ENCODE measurements around the gene SCAMP2.

DNA sequence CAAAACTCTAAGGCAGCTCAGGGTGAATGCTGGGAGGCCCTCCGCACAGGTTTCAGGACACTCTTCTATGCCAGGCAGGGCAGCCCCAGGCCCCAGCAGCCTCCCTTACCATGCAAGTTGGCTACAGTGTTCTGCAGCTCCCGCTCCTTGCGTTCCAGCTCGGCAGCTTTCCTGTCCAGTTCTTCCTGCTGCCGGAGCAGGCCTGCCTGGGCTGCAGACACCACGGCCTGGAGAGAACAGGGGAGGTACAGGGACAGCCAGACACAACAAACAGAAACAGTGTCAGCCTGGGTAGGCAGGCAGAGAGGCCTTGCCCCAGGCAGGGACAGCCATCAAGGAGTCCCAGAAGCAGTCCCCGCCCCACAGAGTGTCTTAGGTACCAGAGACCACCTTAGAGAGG, 21.2 kb downstream of the SCAMP2 start:
- TF ChIP-seq POLR2A (IDR thresholded peaks at IDR 0.05; ENCODE audit: extremely low read depth, insufficient read length) (no peak), MYC (IDR thresholded peaks at IDR 0.05; ENCODE audit: low read depth, low read length) (no peak)
- TF ChIP-seq, protein P1, sequence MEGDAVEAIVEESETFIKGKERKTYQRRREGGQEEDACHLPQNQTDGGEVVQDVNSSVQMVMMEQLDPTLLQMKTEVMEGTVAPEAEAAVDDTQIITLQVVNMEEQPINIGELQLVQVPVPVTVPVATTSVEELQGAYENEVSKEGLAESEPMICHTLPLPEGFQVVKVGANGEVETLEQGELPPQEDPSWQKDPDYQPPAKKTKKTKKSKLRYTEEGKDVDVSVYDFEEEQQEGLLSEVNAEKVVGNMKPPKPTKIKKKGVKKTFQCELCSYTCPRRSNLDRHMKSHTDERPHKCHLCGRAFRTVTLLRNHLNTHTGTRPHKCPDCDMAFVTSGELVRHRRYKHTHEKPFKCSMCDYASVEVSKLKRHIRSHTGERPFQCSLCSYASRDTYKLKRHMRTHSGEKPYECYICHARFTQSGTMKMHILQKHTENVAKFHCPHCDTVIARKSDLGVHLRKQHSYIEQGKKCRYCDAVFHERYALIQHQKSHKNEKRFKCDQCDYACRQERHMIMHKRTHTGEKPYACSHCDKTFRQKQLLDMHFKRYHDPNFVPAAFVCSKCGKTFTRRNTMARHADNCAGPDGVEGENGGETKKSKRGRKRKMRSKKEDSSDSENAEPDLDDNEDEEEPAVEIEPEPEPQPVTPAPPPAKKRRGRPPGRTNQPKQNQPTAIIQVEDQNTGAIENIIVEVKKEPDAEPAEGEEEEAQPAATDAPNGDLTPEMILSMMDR (IDR thresholded peaks at IDR 0.05; ENCODE audit: low read depth, low read length) = no peak
- TF ChIP-seq, protein P2, sequence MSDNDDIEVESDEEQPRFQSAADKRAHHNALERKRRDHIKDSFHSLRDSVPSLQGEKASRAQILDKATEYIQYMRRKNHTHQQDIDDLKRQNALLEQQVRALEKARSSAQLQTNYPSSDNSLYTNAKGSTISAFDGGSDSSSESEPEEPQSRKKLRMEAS (IDR thresholded peaks at IDR 0.05; ENCODE audit: low read depth, low read length) = no peak
